GM18868 (cell line): Measurements from ENCODE around the gene KCNIP3.
"Not testable (repeated sequence)": the region's sequence is repeated elsewhere in the genome, so short reads cannot be mapped to it uniquely, and the experiment has no call there.

Source experiments
- ATAC-seq: cut with Tn5 transposase; IDR thresholded peaks from one replicate; pipeline ENCODE4 v1.9.1; 2021; ENCODE audit warnings: mild to moderate bottlenecking, moderate library complexity; ENCODE audit not compliant: unreplicated experiment

The KCNIP3 gene

DNA sequence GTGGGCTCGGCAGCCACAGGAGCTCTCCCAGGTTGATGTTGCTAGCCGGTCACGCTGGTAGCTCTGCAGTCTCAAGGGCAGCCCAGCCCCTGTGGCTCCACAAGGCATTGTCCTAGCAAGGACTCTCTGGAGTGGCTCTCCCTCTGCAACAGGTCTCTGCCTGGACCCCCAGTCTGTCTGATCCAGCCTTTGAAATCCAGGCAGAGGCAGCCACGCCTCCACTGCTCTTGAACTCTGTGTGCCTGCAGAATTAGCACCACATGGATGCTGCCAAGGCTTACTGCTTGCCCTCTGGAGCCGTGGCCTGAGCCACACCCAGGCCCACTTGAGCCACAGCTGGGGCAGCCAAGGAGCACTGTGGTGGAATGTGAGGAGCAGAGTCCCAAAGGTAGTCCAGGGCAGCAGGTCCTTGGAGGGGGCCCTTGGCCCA lies 62.4 kb downstream of the KCNIP3 start:
- ATAC-seq: no peak

DNA sequence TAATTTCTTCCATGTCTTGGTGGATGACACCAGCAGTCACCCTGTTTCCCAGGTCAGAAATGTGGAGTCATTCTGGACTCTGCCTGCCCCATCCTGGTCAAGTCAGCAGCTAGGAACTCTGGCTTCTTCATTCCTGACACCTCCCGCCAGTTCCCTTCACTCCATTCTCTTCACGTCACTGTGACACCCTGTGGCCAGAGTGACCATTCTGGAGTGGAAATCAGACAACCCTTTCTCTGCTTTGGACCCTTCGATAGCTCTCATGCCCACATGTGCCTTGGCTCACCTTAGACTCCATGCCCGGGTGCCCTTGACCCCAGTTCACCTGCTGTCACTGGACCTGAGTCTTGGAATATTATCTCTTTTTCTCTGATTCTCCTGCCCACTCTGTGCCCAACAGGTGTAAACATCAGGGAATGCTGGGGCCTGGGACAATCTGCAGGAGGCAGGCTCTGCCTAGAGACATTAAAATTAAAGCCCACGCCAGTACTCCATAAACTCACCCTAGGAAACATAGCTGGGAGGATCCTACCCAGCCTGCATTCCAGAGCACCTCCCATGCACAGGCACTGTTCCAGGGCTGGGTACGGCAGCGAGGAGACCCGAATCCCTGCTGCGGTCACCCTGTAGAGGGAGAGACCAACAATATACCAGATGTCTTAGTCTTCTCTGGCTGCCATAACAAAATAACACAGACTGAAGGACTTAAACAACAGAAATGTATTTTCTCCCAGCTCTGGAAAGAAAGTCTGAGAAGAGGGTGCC lies 64.3 kb downstream of the KCNIP3 start:
- no peak for ATAC-seq

DNA sequence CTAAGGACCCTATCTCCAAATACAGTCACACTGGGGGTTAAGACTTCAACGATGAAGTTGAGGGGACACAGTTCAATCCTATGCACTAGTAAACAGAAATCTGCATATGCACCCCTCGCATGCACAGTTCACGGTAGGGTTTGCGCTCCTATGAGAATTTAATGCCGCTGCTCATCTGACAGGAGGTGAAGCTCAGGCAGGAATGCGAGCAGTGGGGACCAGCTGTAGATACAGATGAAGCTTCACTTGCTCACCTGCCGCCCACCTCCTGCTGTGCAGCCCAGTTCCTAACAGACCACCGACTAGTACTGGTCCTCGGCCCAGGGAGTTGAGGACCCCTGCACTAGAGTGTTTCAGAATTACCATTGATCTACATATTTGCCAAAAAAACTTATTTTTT lies 65.3 kb downstream of the KCNIP3 start:
- ATAC-seq: no peak

DNA sequence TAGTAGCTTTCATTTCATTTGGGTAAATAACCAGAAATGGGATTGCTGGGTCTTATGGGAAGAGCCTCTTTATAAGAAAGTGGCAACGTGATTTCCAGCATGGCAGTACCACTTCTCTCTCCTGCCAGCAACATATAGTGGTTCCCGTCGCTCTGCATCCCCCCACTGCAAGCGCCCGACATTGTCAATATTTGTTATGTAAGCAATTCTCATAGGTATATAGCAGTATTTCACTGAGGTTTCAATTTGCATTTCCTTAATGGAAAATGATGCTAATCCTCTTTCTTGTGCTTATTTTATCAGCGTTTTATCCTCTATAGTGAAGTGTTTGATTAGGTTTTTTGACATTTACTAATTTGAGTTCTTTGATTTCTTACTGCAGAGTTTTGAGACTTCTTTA lies 69.4 kb downstream of the KCNIP3 start:
- no peak for ATAC-seq

DNA sequence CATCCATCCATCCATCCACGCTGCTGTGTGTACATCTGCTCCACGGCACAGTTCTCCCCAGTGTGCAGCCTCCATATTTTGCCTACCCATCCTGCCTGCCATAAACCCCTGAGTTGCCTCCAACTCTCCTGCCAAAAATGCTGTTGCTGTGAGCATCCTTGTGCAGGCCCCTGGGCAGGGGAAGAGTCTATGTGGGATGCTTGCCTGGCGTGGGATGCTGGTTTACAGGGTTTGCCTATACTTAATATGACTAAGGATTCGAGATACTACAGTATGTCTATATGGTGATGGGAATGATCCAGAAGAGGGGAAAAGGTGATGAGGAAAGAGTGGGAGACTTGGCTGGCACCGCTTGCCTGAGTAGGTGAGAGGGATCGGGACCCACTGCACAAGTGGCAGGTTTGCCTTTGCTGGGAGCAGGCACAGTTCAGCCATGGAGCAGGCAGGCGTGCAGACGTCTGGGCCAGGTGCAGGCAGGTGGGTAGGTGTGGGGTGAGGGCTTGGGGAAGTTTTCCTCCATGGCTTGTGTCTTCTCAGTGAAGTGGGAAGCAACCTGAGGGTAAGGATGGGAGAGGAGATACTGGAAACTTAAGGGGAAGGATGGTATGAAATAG lies 75.2 kb downstream of the KCNIP3 start:
- ATAC-seq: no peak

DNA sequence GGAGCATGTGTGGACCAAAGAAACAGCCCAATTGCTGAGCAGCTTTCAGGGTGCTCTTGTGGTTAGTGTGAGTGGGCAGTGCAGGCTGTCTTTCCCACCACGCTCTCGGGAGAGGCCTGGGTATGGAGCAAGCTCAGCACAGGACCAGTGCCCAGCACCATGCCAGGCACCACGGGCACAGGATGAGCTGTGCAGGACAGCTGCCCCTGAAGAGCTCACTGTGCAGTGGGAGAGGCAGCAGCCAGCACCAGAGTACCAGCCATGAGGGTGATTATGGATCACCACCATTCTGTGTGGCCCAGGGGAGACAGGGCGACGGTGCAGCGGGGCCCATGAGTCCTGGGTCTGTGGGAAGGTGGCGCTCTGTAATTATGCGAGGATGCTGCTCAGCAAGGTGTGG lies 75.7 kb downstream of the KCNIP3 start:
- ATAC-seq: no peak

DNA sequence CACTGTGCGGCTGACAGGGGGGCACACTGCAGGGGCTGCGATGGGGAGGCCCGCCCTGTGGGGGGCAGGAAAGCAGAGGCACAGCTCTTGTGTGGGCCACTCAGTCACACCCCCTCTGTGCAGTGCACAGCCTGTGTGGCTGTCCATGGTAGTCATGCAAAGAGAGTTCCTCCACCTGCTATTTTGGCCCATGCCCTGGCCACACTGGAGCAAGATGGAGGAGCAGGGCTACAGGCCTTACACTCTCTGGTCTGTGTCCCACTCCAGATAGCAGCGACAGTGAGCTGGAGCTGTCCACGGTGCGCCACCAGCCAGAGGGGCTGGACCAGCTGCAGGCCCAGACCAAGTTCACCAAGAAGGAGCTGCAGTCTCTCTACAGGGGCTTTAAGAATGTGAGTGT lies 76.9 kb downstream of the KCNIP3 start:
- ATAC-seq: no peak

DNA sequence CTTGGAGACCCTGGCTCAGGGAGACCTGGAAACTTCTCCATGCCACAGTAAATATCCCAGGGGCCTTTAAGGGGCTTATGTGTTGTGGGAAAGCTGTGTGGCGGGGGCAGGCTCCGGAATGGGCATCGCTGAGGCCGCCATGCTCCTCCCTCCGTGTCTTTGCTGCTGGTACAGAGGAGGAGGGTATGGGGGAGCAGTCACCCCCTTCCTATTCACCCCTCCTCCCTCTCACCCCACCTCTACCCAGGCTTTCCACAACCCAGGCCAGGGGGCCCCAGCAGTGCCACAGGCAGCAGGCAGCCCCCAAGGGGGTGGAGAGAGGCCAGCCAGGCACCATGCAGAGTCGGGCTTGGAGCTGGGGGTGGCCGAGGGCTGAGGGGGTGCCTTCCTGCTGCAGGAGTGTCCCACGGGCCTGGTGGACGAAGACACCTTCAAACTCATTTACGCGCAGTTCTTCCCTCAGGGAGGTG lies 77.3 kb downstream of the KCNIP3 start:
- ATAC-seq: no peak

DNA sequence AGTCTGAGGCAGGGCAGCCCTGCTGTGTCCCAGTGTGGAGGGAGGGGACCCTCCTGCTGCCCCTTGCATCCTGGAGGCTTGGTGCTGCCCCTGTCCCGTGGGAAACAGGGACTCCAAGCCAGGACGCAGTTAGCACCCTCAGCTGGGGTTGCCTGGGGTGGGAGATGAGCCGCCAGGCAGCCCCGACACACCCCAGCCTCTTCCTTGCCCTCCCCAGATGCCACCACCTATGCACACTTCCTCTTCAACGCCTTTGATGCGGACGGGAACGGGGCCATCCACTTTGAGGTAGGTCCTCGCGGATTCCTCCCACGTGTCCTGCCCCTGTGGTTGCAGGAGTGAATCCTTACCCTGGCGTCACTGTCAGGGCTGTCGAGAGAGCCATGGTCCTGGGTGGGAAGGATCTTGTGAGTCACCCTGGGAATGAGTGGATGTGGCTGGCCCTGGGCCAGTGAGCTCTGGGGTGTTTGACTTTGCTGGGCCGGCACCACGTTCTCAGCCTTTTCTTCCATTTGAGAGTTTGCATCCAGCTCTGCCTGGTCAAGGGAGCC lies 77.8 kb downstream of the KCNIP3 start:
- no peak for ATAC-seq

DNA sequence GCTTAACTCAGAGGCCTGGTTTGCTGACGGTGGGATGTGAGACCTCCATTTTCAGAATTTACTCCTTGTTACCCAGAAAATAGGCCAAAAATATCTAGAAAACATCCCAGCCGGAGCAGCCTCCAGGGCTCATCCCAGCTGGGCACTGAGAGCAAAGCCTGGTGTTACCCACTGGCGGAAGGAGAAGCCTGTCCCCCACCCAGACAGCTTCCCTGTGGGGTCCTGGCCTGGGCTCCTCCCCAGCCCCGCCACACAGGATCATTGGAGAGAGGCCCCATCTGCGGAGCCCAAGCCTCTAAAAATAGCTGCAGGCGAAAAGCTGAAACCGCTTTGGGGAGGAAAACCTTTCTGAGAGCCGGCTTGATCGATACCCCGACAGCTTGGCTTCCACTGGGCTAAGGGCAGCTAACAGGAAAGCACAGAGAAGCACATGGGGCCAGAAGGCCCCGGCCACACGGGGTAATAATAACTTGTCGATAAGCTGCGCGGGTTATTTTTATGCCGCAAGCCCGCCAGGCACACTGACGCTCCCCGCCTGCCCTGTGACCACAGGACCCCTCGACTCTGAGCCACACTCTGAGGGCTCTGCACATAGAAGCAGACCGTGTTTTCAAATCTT lies 78.5 kb downstream of the KCNIP3 start:
- no peak for ATAC-seq

DNA sequence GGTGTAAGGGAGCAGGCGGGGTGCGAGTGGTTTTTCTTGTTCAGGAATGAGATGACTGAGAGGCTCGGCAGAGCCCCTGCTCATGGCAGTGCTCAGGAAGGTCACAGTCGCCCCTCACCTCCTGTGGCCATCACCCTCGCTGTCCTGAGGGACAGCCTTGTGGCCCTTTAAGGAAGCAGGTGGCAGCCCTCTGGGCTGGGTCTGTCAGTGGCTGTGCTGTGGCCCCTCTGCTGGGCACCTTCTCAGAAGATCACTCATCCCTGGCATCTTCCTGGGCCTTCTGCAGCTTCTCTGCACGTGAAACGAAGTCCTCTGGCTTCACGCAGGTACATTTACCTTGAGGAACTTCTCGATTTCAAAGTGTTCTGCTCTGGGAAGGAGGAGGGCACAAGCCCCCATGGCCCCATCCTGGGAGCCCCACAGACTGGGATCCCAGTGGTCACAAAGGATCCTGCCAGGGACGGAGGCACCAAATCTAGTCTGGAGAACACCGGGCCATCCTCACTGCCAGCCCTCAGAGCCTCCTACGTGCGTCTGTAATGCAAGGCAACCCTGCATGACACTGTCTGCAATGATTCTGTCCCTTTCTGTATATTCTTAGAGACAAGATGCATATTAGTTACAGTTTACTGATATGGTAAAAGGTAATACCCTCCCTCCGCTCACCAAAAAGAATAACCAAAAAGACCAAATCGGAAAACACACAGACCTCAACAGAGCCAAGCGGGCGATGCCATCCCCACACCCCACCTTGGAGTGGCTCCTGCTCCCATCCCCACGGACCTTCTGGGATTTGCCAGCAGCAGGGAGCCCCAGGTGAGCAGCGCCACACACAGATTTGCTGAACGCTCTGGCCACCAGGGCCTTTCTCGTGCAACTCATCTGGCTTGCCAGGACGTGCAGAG lies 79.4 kb downstream of the KCNIP3 start:
- no peak for ATAC-seq

DNA sequence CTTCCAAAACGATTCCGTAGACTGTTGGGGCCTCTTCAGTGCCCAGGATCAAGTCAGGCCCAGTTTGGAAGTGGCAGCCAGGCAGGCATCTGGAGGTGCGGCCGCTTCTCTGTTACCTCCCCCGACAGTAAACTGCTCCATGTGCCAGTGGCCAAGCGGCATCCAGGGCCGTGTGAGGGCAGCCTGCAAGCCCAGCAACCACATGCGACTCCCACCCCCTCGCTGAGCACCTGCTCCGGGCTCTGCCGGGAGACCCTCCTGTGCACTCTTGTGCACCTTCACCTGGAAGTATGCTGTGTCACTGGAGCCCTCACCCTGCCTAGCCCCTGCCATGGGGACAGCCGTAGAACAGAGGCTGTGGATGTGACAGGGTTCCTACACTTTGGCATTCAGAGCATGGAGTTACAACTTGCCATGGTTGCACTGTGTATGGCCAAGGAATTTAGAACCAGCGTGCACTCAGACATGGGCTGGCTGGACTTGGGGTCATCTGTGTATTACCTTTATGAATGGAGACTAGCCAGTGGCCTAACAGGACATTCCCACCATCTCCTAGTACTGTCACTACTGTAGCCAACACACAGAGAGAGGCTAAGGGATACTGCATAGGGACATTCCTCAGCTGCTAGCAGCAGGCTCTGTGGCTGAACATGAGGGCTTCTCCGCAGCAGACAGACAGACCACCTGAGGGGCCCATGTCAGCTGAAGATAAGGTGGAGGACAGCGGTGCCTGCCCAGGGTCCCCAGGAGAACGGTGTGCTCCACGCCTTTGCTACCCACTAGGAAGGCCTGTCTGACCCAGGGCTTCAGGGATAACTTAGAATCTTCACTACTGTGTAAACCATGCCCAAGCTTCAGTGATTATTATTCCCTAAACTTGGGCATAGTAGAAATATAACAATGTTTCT lies 80.3 kb downstream of the KCNIP3 start:
- no peak for ATAC-seq

DNA sequence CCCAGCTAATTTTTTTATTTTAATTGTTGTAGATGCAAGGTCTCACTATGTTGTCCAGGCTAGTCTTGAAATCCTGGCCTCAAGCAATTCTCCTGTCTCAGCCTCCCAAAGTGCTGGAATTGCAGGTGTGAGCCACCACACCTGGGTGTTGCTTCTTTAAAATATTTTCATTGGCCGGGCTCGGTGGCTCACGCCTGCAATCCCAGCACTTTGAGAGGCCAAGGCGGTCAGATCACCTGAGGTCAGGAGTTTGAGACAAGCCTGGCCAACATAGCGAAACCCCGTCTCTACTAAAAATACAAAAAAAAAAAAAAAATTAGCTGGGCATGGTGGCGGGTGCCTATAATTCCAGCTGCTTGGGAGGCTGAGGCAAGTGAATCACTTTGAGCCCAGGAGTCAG lies 81.1 kb downstream of the KCNIP3 start:
- ATAC-seq: not testable (repeated sequence)

DNA sequence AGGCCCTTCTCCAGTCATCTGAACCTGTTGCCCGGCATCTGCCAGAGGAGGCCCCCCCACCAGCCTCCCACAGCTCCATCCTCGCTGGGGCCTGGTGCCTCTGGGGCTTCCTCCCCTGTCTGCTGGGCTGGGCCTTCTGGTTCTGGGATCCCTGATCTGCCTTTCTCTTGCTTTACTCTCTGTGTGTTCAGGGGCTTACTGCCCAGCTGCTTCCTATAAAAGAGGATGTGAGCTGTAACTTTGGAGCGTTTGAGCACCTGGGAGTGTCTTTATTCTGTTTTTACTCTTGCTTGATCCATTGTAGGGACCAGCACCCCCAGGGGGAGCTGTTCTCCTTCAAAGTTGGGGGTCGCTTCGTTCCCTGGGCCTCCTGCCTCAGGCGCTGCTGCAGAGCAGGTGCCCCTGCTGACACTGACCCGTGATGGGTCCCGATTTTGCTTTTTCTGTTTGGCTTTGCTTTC lies 82.3 kb downstream of the KCNIP3 start:
- ATAC-seq: no peak

DNA sequence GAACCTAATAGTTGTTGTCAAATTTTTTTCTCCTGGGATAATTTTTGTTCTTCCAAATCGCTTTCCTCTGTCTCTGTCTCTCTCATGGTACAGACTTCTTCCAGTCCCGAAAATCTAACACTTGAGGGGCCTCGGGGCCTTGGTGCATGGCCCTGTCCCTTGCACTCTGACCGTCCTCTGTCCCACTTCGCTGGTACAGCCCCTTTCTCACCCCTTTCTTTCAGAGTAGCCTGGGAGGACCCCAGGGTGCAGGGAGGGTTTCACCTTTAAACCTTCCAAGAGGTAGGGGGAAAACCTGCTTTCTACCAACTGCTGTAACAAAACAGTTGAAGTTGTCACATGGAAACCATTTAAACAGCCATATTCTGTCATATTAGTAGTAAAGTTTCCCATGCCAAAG lies 83.1 kb downstream of the KCNIP3 start:
- ATAC-seq: no peak

DNA sequence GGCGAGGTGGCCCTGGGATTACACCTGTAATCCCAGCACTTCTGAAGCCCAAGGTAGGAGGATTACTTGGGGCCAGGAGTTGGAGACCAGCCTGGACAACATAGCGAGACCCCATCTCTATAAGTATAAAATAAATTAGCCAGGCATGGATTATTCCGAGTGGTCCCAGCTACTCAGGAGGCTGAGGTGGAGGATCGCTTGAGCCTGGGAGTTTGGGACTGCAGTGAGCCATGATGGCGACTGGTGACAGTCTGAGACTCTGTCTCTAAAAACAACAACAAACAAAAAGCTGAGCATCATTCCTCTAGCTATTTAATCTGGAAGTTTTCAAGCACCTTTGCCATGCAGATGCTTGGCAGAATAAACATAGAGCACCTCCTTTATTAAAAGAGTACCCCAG lies 83.6 kb downstream of the KCNIP3 start:
- ATAC-seq: no peak

DNA sequence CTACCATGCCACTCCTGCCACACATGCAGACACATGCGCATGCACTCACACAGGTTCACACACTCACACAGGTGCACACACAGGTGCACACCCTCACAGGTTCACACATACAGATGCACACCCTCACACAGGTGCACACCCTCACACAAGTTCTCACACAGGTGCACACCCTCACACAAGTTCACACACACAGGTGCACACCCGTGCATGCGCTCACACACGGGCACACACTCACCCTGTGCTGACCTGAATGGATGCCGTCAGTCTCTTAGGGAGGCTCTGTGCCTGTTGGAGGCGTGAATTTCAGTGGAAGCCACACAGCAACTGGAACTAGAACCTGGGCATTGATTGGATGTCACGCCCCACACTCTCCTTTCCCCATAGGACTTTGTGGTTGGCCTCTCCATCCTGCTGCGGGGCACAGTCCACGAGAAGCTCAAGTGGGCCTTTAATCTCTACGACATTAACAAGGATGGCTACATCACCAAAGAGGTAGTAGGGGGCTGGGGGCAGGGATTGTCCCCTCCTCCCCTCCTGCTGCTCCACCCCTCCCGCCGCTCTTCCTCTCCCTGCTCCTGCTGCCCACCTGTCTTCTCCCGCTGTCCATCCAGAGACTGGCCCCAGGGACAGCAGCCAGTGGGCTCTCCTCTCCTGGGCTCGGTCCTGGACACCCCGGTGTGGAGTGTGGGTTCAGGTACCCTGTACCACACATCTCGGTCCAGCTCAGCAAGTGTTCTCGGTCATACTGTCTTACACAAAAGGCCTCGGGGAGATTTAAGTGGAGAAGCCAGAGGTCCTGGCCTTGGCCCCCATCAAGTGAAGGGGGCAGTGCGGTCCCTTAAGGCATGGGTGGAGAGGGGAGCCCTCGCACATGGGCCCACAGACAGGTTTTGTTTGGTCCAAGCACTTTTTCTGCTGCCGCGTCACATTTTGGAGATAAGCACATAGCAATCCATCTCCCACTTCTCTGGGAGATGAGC lies 84.4 kb downstream of the KCNIP3 start:
- ATAC-seq: no peak

DNA sequence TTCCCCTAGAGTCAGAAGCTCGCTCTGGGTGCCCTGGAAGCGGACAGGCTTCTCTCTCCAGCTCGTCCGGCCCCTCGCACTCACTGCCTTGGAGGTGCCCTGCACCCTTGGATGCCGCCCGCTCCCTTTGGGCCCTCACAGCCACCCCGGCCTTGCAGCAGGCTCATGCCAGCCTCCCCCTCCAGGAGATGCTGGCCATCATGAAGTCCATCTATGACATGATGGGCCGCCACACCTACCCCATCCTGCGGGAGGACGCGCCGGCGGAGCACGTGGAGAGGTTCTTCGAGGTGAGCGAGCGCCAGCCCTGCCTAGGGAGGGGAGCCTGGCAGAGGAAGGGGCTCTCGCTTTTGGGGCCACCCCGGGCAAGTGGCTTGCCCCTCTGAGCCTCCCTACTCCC lies 85.0 kb downstream of the KCNIP3 start:
- ATAC-seq: no peak
